GM18502 (cell line): ENCODE measurements around the gene LCE1E.

Source experiments
- ATAC-seq: cut with Tn5 transposase; IDR thresholded peaks from one replicate; pipeline ENCODE4 v1.9.1; 2021; ENCODE audit warnings: mild to moderate bottlenecking; ENCODE audit not compliant: unreplicated experiment, poor library complexity

The LCE1E gene

GRCh38 chr1:152776361-152776760, 9.7 kb upstream of the LCE1E start:
- ATAC-seq = no peak

- ATAC-seq = no peak
Observed at GRCh38 chr1:152777510-152778137, 8.4 kb upstream of the LCE1E start.

- ATAC-seq = no peak
Observed at GRCh38 chr1:152783095-152783494, 3.0 kb upstream of the LCE1E start.

DNA sequence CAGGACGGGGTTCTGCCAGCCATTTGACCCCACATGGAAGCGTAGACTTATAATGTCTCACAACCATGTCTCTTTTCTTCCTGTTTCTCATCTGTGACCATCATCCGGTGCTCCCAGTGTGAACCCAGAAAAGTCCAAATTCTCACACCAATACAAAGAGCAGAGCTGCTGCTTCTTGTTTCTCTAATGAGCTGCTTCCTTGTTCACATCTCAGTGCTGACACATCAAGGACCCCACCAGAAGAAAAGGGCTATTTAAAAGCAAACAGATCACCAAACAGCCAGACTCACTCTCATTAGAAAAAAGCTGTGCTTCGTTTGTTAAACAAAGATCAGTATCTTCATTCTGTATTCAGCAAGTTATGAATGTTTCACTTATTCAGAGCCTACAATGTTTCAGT, 9.6 kb downstream of the LCE1E start:
- no peak for ATAC-seq

DNA sequence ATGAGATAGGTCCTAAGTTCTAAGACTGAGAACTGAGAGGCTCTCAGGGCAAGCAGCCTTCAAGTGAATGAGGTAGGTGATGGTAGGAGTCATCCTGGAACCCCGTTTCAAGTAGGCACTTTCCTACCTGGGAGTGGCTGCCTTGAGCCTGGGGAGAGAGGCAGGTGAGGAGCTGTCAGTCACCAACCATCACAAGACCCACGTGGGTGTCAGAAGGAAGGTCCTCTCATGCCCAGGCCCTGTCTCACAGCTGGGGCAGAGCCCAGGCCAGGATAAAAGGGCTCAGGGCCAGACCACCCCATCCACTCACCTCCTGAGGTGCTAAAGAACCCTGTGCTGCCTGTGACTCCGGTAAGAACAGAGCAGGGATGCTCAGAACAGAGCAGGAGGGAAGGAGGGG, 10.4 kb downstream of the LCE1E start, which contains the start of gene LCE1D:
Gene LCE1D, plus strand, starts transcription at position 301 of the 400 bp plus-strand sequence. CDS start 1,074 bp downstream, outside the sequence.
- no peak for ATAC-seq

DNA sequence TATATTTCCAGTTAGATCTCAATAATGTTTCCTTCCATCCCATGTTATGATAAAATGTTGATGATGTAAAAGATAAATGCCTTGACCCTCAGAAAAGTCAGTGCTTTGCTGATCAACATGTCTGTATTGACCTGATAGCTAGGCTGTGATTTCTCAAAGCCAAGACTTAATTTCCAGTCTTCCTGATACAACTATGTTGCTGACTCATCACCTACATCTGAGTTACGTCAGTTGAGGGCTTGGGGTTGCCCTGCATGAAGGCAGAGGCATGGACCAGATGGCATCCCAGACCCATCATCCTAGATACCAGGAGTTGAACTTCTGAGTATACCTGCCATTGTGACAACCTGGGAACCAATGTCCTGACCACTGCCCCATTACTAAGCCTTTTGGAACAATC, 15.3 kb downstream of the LCE1E start:
- ATAC-seq = no peak

DNA sequence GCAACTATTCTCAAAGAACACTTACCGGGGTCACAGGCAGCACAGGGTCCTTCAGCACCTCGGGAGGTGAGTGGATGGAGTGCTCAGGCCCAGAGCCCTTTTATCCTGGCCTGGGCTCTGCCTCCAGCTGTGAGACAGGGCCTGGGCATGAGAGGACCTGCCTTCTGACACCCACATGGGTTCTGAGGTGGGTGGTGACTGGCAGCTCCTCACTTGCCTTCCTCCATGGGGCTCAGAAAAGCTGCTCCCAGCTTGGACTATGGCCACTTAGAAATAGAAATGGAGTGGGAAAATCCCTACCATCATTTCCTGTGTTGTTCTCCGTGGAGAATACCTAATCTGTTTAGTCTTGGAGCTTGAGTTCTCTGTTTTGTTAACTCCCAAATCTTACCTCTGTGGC, 20.5 kb downstream of the LCE1E start, which contains the start of gene LCE1C:
Gene LCE1C, minus strand, starts transcription at position 76 of the 400 bp plus-strand sequence. CDS start 1,173 bp downstream, outside the sequence.
- no peak for ATAC-seq

DNA sequence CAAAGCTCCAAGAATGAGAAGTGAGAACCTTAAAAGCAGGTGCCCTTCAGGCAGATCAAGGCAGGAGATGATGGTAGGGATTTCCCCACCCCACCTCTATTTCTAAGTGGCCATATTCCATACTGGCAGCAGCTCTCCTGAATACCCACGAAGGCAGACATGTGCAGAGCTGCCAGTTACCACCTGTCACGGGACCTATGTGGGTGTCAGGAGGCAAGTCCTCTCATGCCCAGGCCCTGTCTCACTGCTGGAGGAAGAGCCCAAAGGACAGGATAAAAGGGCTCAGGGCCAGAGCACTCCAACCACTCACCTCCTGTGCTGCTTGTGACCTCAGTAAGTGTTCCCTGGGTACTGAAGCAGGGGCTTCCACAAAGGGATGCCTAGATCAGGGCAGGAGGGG, 25.0 kb downstream of the LCE1E start:
- ATAC-seq = no peak

GRCh38 chr1:152811671-152812070, 25.6 kb downstream of the LCE1E start, which contains the start of gene LCE1B:
Gene LCE1B (plus strand): TSS chr1:152811971. CDS start chr1:152812447, 476 bp downstream.
- no peak for ATAC-seq

- no peak for ATAC-seq
Observed at GRCh38 chr1:152817309-152817708, 31.3 kb downstream of the LCE1E start.

- no peak for ATAC-seq
Observed at GRCh38 chr1:152823294-152823693, 37.2 kb downstream of the LCE1E start.

- no peak for ATAC-seq
Observed at GRCh38 chr1:152824964-152825363, 38.9 kb downstream of the LCE1E start.

DNA sequence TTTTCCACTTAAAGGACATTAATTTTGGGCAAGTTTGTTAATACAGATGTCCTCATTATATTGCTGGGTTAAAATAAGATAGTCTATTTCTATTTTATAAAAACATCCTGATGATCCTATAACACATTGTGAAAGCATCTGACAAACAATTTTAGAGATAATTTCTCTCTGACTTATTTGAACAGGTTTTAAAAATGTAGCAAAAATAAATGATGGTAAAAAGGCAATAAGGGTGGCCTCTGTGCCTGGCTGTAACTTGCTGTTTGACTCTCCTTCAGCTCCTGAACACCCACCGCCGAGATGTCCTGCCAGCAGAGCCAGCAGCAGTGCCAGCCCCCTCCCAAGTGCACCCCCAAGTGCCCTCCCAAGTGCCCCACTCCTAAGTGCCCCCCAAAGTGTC, 41.1 kb downstream of the LCE1E start, which contains the start of gene LCE1A:
Gene LCE1A, plus strand, starts transcription at position 301 of the 400 bp plus-strand sequence. Its CDS starts 0 bp downstream, at position 301.
- ATAC-seq = no peak

- no peak for ATAC-seq
Observed at GRCh38 chr1:152836870-152837269, 50.8 kb downstream of the LCE1E start.
